Sciatic nerve (tissue), 2 donors: Measurements from ENCODE around the gene CUL9. TPM values are rescaled to one million over a fixed set of nuclear protein-coding genes. Genes with fewer than 3 reads are reported as not detected.
A peak's percentile ranks its signal among the peaks of the same experiment; 100 is the strongest.

Experiments used
- ATAC-seq: fragments of 200-7000 bp; cut with Tn5 transposase; one replicate; pipeline ENCODE4 v1.9.1; 2020; ENCODE audit warnings: mild to moderate bottlenecking, moderate library complexity
- DNase-seq: peaks from one replicate; pipeline ENCODE4 v3.0.0-alpha.2; 2020; ENCODE audit warnings: low spot score
- intact Hi-C: fragments of 100-400 bp; cut with DNase I; formaldehyde crosslinking; loops from one replicate; pipeline ENCODE4 v1.14.2; 2022
- total RNA-seq: library from RNA; stranded (reverse); fragmentation: NEBNext Ultra II Directional; extraction: Animal tissue kit (Norgen Biotek cat#: 25700); gene quantifications from one replicate; pipeline ENCODE4 v1.2.1, GENCODE V29; 2021
- donor health status: DM: no; HTN: no; CAD: no.
- donor health status: DM: no; HTN: no; CAD: no.

Gene CUL9
- total RNA-seq, 1 donor from 2014 or later: 42.9 TPM

GRCh38 chr6:43171707-43172103 is 10.3 kb upstream of the CUL9 start:
- intact Hi-C loops: no loop called here
- ATAC-seq (no peak), DNase-seq (no peak)

- intact Hi-C loops: no loop called here
- DNase-seq (peak; percentile 77), ATAC-seq (no peak)
These were observed 9.6 kb upstream of the CUL9 start for GRCh38 chr6:43172104-43173007.

GRCh38 chr6:43173591-43174262 is 8.3 kb upstream of the CUL9 start:
- DNase-seq (no peak), ATAC-seq (no peak)
- intact Hi-C loops: no loop called here

- DNase-seq (peak; percentile 97), ATAC-seq (peak; percentile 89)
- intact Hi-C loops: no loop called here
These were observed 7.5 kb upstream of the CUL9 start for GRCh38 chr6:43174263-43175112.

GRCh38 chr6:43175676-43176422 is 6.1 kb upstream of the CUL9 start:
- DNase-seq: no peak
- ATAC-seq: no peak
- intact Hi-C loops: no loop called here

- ATAC-seq: no peak
- DNase-seq: no peak
- intact Hi-C loops: no loop called here
These were observed 5.6 kb upstream of the CUL9 start for GRCh38 chr6:43176423-43176786.

GRCh38 chr6:43178150-43178549 is 3.8 kb upstream of the CUL9 start:
- intact Hi-C loops: no loop called here
- no peak for DNase-seq
- no peak for ATAC-seq

GRCh38 chr6:43178951-43179830 is 2.8 kb upstream of the CUL9 start:
- DNase-seq (no peak), ATAC-seq (no peak)
- intact Hi-C loops: no loop called here

- intact Hi-C loops: no loop called here
- ATAC-seq (no peak), DNase-seq (no peak)
These were observed 1.9 kb upstream of the CUL9 start for GRCh38 chr6:43180058-43180457.

GRCh38 chr6:43180985-43181384 is 1.0 kb upstream of the CUL9 start:
- DNase-seq (no peak), ATAC-seq (no peak)
- intact Hi-C loops: no loop called here

- no peak for DNase-seq
- no peak for ATAC-seq
- intact Hi-C loops: no loop called here
These were observed 415 bp upstream of the CUL9 start for GRCh38 chr6:43181621-43181941.

- no peak for DNase-seq
- intact Hi-C loops: no loop called here
- ATAC-seq: no peak
These were observed 1.4 kb downstream of the CUL9 start for GRCh38 chr6:43183441-43183840.

GRCh38 chr6:43184268-43184985 is 2.4 kb downstream of the CUL9 start:
- no peak for DNase-seq
- no peak for ATAC-seq
- intact Hi-C loops: no loop called here

- intact Hi-C loops: no loop called here
- no peak for ATAC-seq
- DNase-seq: no peak
These were observed 3.5 kb downstream of the CUL9 start for GRCh38 chr6:43185391-43185985.

GRCh38 chr6:43186019-43186418 is 4.0 kb downstream of the CUL9 start:
- intact Hi-C loops: no loop called here
- DNase-seq (no peak), ATAC-seq (no peak)

GRCh38 chr6:43186706-43187105 is 4.7 kb downstream of the CUL9 start:
- ATAC-seq: no peak
- DNase-seq: no peak
- intact Hi-C loops: no loop called here

GRCh38 chr6:43187821-43188220 is 5.8 kb downstream of the CUL9 start:
- intact Hi-C loops: no loop called here
- no peak for DNase-seq
- ATAC-seq: no peak
